Fibroblast of skin of scalp (primary cell): ENCODE measurements around the gene FAM241B.
A peak's percentile ranks its signal among the peaks of the same experiment; 100 is the strongest.

Experiments used
- DNase-seq: peaks from one replicate; pipeline ENCODE4 v3.0.0-alpha.2; 2013

Gene FAM241B

DNA sequence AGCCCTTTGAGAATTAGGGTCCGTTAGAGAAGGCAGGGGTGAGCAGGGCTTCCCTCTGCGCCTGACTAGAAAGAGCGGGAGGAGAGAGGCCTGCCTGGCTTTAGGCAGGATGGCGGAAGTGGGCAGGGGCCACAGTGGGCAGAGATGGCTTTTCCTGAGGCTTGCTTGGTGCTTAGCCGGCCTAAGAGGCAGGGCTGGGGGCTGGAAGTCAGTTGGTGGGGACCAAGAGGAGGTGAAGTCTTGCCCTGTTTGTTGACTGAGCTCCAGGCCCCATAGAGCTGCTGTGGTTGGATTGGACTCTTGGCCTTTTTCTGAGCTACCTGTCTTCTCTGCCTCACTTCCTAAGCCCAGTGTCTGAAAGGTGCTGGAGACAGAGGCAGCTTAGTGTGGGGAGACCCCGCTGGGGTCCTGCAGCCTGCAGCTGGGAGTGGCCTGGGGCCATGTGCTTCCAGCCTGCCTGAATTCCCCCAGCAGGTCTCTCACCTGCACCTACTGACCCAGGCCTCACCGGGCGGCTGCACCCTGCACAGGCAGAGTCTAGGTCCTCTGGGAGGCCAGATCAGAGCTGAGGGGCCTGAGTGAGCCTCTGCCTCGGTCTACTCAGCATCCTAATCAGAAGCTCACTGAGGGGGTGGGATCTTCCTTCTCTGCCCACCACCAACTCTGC is 4.8 kb downstream of the FAM241B start:
- no peak for DNase-seq

DNA sequence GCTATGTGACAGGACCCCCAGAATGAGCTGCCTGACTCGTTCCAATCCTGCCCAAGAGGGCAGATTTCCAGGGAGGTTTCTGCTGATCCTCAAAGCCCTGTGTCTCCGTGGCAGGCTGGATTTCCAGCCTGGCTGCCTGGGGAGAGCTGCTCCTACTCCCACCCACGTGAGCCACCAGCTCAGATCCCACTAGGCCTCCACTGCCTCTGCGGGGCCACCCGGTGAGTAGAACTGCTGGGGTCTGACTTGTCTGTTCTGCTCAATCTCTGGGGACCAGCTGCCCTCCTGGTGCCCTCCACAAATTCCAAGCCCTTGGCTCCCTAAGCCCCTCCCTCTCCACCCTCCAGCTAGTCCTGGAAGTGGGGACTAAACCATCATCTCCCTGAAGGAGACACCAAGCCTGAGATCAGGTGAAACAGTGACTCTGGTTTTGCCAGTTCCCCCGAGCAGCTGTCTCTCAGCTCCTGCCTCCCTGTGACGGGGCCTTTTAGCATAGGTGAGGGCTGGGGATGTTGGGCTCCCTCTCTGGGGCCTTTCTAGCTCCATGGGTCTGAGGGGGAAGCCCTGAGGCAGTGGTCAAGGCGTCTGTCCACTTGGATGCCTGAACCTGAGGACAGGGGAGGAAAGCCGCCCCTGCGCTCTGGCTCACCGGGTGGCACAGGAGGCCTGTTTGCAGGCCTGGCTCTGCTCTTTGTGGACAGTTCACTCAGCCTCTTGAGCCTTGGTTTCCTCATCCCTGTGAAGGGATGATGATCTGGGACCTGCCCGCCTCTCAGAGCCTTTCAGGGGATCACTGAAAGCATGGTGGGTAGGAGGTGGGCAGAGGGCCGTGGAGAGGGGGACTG is 5.6 kb downstream of the FAM241B start:
- DNase-seq = no peak

DNA sequence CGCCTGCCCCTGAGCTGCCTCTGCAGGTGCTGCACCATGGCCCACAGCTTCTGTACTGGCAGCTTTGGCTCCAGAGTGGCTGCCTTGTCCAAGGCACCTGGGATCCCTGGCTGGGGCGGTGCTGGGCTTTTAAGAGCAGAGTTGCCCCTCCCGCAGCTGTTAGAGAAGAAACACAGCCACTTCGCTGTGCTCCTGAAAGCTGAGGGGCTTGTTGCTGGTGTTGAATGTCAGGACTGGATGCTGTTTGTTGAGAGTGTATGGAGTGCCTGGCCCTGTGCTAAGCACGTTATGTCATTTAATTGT is 6.2 kb downstream of the FAM241B start:
- no peak for DNase-seq

DNA sequence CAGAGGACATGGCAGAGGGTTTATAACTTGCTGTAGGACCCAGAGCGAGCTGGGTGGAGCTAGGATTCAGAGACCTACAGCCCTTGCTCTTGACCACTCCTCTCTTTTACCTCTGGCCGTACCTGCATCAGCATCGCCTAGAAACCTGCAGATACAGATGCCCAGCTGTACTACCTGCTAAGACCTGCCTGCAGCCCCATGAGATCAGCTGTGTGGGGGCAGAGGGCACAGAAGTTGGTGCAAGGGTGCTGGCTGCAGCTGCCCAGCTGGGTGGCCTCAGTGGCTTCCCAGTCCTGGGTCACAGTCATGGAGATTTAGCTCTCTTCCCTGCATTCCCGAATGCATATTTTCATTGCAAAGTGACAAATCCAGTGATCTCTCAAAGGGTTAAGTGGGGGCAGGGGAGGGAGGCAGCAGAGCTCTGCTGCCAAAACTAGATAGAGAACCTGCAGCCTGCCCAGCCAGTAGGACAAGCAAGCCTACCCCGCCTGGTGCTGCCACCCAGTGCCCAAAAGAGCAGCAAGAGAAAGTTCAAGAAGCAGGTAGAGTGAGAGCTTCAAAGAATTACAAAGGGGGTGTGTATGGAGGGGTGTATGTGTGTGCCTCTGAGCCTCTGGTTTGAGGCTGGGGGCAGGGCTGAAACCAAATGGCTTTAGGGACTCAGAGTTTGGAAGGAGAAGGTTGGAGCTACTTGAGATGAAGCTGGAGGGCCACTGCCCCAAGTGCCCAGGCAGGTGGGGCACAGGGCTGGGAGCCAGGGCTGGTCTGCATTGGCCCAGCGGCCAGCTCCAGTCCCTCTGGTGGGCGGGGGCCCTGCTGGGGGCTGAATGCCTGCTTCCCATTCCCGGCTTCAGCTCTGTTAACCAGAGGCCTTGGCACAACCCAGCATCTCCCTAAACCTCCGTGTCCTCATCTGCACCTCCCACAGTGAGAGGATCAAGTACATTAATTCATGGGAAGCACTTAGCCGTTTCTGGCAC is 6.9 kb downstream of the FAM241B start:
- DNase-seq = no peak

DNA sequence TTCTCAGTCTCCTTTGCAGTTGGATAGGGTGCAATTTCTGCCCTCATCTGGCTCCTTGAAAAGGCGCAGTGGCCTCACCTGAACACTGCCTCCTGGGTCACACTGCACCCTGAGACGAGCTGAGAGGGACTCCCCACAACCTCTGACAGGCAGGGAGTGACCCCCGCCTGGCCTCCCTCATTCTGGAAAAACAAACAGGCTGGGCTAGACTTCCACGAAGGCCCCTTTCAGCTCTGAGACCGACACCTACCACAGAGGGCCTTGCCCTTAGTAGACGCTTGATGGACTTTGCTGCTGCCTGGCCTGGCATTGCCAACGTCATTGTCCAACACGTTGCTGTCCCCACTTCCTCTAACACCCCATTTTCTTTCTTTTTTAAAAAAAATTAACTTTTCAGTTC is 8.6 kb downstream of the FAM241B start:
- no peak for DNase-seq

DNA sequence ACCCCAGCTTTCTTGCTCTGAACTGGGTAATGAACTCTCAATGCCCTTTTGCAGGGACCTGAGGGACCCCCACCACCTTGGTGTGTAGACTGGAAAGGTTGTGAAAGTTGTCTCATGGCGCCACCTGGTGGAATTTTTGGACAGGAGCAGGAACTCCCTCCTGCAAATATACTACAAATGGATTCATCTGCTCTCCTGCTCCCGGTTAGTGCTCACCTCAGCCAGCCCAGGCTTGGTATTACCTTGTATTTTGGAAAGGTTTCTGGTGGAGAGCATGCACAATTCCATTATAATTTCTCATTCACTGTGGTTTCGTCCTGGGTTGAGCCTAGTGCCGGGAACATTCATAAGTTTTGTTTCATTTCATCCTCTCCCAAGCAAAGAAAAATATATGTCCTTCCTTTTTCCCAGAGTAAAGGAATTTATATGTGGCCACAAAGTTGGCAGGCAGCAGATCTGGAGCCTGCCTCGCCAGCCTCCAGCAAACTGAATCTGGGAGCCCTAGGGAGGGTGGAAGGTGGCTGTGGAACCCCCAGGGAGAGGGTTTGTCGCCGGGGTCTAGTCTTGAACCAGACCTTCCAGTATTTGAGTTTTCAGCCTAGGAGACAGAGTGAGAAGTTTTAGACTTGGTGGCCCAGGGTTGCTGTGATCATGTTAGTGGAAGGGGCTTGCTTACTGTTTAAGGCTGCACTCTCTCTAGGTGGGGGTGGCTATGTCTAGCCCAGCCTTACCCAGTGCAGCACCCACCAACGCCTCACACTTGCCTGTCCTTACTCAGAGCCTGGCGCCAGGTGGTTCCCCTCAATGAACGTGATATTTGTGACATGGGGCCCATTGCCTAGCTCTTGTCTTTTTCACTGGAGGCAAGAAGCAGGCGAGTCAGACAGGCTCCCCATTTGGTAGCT is 9.5 kb downstream of the FAM241B start:
- DNase-seq = peak; percentile 55

DNA sequence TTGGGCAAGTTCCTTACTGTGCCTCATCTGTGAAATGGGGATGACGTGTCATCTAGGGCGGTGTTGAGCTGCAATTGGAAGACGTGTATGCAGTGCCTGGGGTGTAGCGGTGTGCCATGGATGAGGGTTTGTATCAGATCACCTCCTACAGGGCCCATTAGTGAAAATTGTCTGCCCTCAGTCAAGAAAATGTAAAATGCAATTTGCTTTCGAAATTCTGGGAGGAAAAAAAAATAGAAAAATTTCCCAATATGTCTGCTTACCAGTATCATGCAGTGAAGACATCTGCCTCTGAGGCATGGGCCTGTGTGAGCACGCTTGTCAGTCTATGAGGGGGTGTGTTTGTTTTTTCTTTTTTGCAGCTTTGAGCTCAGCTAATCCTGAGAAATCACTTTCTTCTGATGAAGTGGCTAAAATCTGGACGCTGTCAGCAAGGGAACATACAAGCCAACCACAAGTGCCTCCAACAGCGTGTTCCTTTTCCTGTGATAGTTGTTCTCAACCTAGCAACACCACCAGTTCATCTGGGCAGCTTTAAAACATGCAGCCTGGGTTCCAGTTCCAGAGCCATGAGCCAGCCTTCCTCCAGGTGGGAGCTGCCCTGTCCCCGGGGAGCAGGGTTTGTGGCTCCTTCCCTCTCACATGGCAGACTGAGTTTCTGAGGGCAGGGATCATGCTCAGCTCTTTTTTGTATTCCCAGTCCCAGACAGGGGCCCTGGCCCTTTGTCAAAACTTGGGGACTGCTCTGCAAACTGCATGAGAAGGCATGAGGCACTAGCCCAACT is 10.3 kb downstream of the FAM241B start:
- DNase-seq = peak; percentile 19

DNA sequence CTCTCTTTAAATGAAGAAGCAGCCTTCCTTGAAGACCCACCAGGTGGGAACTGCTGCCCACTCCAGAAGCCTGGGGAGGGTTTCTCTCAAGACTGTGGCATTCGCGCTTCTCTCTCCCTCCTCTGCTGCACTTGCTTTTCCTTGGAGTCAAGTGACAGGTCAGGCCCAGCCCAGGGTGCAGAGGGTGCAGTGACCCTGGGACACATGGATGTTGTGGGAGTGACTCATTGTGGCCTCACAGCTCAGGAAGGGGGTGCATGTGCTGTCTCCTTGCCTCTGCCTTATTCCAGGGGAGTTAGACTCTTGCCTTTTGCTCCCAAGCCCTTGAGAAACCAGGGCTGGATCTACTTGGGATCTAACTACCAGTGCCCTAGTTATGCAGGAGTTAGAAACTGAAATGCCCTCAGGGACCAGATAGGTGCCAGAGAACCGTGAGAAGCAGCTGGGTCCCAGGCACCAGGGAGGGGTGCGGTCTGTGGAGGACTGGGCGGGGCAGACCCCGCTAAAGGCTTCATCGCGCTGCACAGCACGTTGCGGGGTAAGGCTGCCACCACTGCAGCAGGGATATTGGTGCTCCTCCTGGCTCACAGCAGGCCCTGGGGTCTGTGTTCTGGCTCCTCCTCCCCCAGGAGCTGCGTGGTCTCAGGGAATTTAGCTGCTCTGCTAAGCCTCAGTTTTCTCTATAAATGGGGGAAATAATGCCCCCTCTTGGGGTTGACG is 11.4 kb downstream of the FAM241B start:
- no peak for DNase-seq

DNA sequence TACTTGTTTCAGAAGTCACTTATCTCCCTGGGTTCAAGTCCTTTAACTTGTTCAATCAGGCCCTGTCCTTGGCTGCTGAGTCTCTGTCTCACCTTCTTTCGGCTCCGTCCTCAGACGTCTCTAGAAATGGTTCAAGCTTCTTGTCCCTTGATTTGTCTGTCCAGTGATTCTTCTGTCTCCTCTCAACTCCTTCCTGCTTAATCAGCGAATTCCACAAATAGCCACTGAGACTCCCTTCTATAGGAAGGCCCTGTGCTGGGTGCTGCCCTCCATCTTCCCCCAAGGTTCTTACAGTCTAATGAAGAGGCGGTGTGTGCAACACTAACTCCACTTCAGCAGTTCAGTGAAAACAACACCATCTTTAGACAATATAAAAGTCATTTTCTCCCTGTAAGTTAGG is 12.7 kb downstream of the FAM241B start:
- DNase-seq = no peak

DNA sequence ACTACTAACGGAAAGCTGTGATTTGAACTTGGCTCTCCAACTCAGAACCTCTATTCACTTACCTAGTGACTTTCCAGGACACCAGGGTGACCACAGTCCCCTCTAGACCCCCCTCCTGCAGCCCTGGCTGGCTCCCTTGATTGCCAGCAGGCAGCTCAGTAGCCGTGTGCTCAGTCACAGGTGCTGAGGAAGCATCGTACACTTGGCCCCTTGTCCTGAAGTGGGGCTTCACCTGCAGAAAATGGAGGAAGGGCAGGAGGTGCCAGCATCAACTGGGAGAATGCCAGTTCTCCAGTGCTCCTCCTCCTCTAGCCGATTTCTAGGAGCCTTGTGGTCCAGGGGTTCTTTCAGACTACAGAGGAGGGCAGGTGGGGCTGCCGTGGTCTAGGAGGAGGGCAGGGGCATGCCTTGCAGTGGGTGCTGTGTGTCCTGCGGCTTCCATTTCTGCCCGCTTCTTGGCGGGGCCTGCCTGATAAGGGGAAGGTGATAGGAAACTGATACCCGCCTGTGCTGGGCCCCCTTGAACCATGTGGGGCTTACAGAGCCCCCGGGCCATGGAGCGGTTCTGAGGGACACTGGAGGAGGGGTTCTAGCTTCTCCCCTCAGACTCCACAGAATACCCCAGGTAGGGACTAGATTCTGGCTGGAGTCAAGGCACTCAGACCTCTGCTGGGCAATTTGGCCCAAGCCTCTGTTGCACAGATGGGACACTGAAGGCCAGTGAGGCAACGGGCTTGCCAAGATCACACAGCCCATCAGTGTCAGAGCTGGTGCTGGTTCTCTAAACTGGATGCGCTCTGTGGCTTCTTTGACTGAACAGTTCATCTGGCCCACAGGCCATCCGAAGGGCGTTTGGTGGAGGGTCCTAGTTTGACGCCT is 14.0 kb downstream of the FAM241B start:
- DNase-seq = no peak

DNA sequence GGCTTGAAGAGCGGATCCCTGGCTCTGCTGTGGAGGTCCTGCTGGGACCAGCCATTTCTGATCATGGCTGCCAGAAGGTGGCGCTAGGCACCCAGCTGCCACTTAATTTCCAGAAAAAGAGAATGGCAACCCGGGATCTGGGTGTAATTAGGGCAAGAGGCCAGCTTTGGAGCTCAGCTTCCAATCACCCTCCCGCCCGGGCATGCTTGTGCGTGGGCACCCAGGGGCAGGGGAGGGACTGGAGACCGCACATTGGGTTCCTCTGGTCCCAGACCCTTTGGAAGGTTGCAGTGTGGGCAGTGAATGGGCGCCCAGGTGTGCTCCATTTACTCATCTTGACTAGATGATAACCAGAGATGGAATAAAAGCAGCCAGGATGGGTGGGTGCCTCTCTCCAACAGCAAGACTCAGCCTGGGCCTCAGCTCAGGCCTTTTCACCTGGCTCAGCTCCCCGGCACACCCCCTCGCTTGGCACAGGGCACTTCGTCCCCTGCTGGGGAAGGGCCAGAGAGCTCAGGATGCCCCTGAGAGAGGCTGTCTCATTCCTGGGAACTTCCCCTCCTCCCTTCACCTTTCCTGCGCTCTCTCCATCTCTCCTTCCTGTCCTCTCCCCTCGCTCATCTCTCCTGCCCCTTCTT is 14.7 kb downstream of the FAM241B start:
- DNase-seq = peak; percentile 71

DNA sequence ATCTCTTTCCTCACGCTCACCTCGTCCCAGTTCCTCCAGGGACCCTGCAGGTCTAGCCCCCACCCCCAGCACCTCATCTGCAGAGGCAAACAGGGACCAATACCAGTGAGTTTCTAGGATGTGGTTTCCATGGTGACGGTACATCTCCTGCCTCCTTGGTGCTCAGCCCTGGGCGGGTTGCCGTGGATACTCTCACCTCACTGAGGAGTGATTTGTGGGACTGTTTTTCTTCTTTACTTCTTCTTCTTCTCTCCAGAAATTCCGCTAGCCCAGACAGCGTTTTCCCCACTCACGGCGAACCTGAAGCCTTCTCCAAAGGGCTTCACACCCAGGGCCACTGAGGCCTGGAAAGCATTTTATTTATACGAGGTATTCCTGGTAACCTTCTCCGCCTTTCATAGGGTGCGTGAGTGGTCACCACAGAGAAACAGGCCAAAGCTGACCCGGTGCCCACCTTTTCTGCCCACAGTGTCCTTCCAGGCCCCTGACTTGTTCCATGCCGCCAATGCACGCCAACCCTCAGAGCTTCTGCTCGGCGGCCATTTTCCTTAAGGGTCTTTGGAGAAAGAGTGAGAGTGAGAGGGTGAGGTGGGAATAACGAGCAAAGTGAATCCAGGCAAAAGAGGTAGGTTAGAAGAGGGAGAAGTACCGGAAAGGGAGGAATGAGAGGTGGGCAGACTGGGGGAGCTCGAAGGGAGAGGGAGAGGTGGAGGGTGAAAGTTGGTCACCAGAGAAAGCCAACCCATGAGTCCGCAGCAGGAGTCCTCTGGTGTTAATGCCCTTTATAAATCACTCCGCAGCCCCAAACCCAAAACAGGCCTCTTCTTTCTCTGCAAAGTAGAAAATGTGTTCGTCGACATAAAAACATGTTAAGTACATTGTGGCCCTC is 15.5 kb downstream of the FAM241B start:
- no peak for DNase-seq

DNA sequence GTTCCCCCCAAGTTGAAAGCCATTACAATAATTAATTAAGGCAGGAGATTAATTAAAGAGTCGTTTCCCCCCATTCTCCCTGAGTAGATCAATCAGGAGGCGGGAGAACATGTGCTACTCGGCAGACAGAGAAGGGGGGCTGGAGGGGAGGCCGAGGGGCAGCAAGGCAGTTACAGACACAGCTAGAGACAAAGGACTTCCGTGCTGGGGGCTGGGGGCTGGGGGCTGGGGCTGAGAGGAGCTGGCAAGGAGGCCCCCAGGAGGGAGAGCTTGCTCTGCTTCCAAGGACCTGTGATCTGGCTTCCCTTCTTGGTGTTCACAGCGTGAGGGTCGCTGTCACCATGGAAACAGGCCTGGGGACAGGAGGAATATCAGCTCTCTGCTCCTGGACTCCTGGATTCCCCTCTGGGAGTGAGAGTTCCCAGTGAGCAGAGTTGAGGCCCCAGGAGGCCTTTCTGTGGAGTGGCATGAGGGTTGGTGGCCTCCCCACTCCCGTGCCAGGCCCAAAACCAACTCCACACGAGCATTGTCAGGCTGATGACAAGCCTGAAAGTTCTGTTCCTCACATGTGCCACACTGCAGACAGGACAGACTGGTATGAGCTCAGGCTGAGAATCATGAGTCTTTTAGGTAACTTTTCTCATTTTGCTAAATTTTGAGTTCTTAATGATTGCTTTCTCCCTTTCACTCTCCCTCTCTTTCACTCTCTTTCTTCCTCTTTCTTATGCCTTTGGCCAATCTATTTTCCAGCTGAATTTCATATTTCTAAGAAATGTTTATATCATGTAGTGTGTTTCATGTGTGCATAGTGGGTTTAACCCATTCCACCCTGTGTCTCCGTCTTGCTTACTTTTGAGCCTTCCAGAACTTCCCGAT is 16.4 kb downstream of the FAM241B start:
- DNase-seq = no peak

DNA sequence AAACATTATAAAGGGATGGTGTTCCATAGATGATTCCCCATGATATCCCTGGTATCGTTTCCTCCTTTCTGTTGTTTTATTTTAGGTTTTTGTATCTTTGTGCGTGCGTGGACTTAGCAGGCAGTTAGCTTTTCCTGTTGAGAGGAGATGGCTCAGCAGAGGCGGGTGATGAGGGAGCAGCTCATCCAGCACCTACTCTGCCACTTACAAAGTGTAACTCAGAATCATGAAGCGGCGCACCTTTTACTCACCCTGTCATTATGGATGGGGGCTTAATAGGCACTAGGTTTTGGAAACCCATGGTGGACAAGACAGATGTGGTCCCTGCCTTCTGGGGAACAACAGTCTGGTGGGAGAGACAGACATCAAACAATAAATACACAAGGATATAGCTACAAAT is 17.1 kb downstream of the FAM241B start:
- no peak for DNase-seq

DNA sequence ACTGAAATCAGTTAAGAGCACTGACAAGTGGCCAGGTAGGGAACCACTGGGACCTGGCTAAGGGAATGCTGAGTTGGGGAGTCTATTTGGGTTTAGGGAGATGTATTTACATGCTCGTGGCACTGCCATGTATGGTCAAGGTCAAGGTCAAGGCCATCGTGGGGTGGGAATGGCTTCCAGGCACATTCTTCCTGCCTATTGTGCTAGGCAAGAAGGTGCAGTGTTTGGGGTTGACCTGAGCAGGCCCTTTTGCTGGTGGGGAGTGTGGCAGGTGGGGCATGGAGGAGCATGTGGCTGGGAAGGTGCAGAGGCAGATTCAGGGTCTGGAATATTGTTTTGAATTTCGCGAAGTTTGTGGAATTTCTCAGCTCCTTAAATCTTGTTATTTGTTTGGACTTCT is 17.8 kb downstream of the FAM241B start:
- DNase-seq = no peak

DNA sequence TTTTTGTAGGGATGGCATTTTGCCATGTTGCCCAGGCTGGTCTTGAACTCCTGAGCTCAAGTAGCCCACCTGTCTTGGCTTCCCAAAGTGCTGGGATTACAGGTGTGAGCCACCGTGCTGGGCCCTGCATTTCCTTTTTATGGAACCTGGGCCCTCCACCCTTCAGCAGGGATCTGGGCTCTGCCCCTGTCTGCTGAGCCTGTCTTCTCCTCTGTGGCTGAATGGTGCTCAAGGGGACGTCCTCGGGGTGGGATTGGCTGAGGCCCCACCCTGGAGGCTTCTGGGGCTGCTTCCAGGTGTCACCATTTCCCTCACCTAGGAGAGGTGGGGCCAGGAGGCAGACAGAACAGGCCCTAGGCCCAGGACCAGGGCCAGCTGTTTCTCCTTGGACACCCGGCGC is 18.4 kb downstream of the FAM241B start:
- no peak for DNase-seq
